HEK293 (cell line): ENCODE data around the gene ZNF33B.
"Not testable (repeated sequence)": the region's sequence is repeated elsewhere in the genome, so short reads cannot be mapped to it uniquely, and the experiment has no call there.

Experiments
- CTCF ChIA-PET: fragments of 350-600 bp; formaldehyde crosslinking; extraction: SDS; loops from one replicate; lab custom pipeline; 2021; ENCODE audit warnings: antibody characterized with exemption; lab: Yijun Ruan, JAX
- POLR2A ChIA-PET: fragments of 300-600 bp; formaldehyde crosslinking; extraction: SDS; loops from one replicate; lab custom pipeline; 2020; ENCODE audit warnings: antibody characterized with exemption, inconsistent platforms; lab: Yijun Ruan, JAX
- H3K27ac ChIP-seq: fragments of 200-500 bp; sonication (Bioruptor generic); 2 replicates; pipeline ENCODE4 v1.5.1; 2014; ENCODE audit warnings: low read depth, low read length, control low read depth, inconsistent platforms; ENCODE audit errors: extremely low read depth
- H3K36me3 ChIP-seq, 2 experiments: fragments of 200-500 bp in 1 of 2; sonication (Bioruptor generic) in 1 of 2; 1 replicate in 1 of 2; 2 replicates in 1 of 2; pipeline ENCODE4 v1.5.1; 2014 to 2017; ENCODE audit warnings: inconsistent platforms in 2 of 2, low read length in 2 of 2; ENCODE audit not compliant: control insufficient read depth in 2 of 2, insufficient read depth in 1 of 2
- H3K4me1 ChIP-seq: fragments of 200-500 bp; sonication (Bioruptor generic); 2 replicates; pipeline ENCODE4 v1.5.1; 2014; ENCODE audit warnings: mild to moderate bottlenecking, low read length, inconsistent platforms; ENCODE audit not compliant: control insufficient read depth, insufficient read depth
- H3K4me3 ChIP-seq: 2 replicates; pipeline ENCODE4 v1.5.1; 2011; ENCODE audit warnings: low read depth, mild to moderate bottlenecking, control low read depth, low read length, moderate library complexity
- H3K9me3 ChIP-seq: fragments of 200-500 bp; sonication (Bioruptor generic); 2 replicates; pipeline ENCODE4 v1.5.1; 2014; ENCODE audit warnings: low read depth, low read length, inconsistent platforms; ENCODE audit not compliant: control insufficient read depth, insufficient read depth
- EGR2 ChIP-seq: fragments of 450-650 bp; formaldehyde crosslinking; IDR thresholded peaks from 2 replicates; pipeline ENCODE4 v1.5.1; 2016; ENCODE audit warnings: low read depth, missing biosample characterization, missing genetic modification characterization
- GLIS1 ChIP-seq: fragments of 450-650 bp; formaldehyde crosslinking; IDR thresholded peaks from 2 replicates; pipeline ENCODE4 v1.5.1; 2016; ENCODE audit warnings: missing biosample characterization, missing genetic modification characterization
- KLF1 ChIP-seq: fragments of 450-650 bp; formaldehyde crosslinking; IDR thresholded peaks from 2 replicates; pipeline ENCODE4 v1.5.1; 2016; ENCODE audit warnings: missing biosample characterization, missing genetic modification characterization
- KLF7 ChIP-seq: fragments of 450-650 bp; formaldehyde crosslinking; IDR thresholded peaks from 2 replicates; pipeline ENCODE4 v1.5.1; 2016; ENCODE audit warnings: missing biosample characterization, missing genetic modification characterization, borderline replicate concordance
- OSR2 ChIP-seq: fragments of 450-650 bp; formaldehyde crosslinking; IDR thresholded peaks from 2 replicates; pipeline ENCODE4 v1.5.1; 2016; ENCODE audit warnings: missing biosample characterization, missing genetic modification characterization
- PRDM10 ChIP-seq: fragments of 450-650 bp; formaldehyde crosslinking; IDR thresholded peaks from 2 replicates; pipeline ENCODE4 v1.5.1; 2016; ENCODE audit warnings: missing biosample characterization, missing genetic modification characterization
- SP3 ChIP-seq: fragments of 450-650 bp; formaldehyde crosslinking; IDR thresholded peaks from 2 replicates; pipeline ENCODE4 v1.5.1; 2016; ENCODE audit warnings: missing biosample characterization, missing genetic modification characterization
- ZBTB1 ChIP-seq: fragments of 450-650 bp; formaldehyde crosslinking; IDR thresholded peaks from 2 replicates; pipeline ENCODE4 v1.5.1; 2016; ENCODE audit warnings: missing biosample characterization, missing genetic modification characterization
- ZBTB26 ChIP-seq: fragments of 450-650 bp; formaldehyde crosslinking; optimal IDR thresholded peaks from 2 replicates; pipeline ENCODE3; 2016; ENCODE audit warnings: missing biosample characterization, mild to moderate bottlenecking, missing genetic modification characterization
- ZFHX2 ChIP-seq: fragments of 450-650 bp; formaldehyde crosslinking; conservative IDR thresholded peaks from 2 replicates; pipeline ENCODE4 v1.5.1; 2016; ENCODE audit warnings: missing biosample characterization, missing genetic modification characterization
- ZFP3 ChIP-seq: fragments of 450-650 bp; formaldehyde crosslinking; IDR thresholded peaks from 2 replicates; pipeline ENCODE4 v1.5.1; 2016; ENCODE audit warnings: low read depth, missing biosample characterization, missing genetic modification characterization
- ZNF292 ChIP-seq: fragments of 450-650 bp; formaldehyde crosslinking; IDR thresholded peaks from 2 replicates; pipeline ENCODE4 v1.5.1; 2016; ENCODE audit warnings: low read depth, missing biosample characterization, missing genetic modification characterization, borderline replicate concordance
- ZNF423 ChIP-seq: fragments of 450-650 bp; formaldehyde crosslinking; IDR thresholded peaks from 2 replicates; pipeline ENCODE4 v1.5.1; 2016; ENCODE audit warnings: missing biosample characterization, missing genetic modification characterization
- ZNF664 ChIP-seq: fragments of 450-650 bp; formaldehyde crosslinking; IDR thresholded peaks from 2 replicates; pipeline ENCODE4 v1.5.1; 2016; ENCODE audit warnings: missing biosample characterization, missing genetic modification characterization
- ZNF777 ChIP-seq: fragments of 450-650 bp; formaldehyde crosslinking; IDR thresholded peaks from 2 replicates; pipeline ENCODE4 v1.5.1; 2017; ENCODE audit warnings: missing biosample characterization, missing genetic modification characterization, borderline replicate concordance
- ZNF837 ChIP-seq: fragments of 450-650 bp; formaldehyde crosslinking; IDR thresholded peaks from 2 replicates; pipeline ENCODE4 v1.5.1; 2016; ENCODE audit warnings: missing biosample characterization, missing genetic modification characterization
- ZNF843 ChIP-seq: fragments of 450-650 bp; formaldehyde crosslinking; IDR thresholded peaks from 2 replicates; pipeline ENCODE4 v1.5.1; 2016; ENCODE audit warnings: missing biosample characterization, missing genetic modification characterization

The ZNF33B gene

DNA sequence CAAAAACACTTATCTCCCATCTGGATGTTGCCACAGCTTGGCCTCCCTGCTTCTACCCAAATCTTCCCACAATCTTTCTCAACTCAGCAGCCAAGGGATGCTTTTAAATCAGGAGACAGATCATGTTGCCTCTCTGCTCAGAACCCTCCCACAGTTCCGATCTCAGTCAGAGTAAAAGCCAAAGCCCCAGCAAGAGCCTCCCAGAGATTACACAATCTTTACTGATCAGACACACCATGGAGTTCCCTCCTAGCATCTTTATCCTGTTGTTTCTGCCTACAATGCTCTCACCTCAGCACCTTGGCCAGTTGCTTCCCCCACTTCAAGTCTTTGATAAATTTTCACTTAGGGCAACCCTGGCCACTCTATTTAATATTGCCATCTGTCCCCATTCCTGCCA lies 41.9 kb upstream of the ZNF33B start (continued):
- TF ChIP-seq ZNF777 (tag by site-specific recombination) = no peak
- TF ChIP-seq ZNF292 = no peak
- TF ChIP-seq ZNF423 (tag by site-specific recombination) = no peak

DNA sequence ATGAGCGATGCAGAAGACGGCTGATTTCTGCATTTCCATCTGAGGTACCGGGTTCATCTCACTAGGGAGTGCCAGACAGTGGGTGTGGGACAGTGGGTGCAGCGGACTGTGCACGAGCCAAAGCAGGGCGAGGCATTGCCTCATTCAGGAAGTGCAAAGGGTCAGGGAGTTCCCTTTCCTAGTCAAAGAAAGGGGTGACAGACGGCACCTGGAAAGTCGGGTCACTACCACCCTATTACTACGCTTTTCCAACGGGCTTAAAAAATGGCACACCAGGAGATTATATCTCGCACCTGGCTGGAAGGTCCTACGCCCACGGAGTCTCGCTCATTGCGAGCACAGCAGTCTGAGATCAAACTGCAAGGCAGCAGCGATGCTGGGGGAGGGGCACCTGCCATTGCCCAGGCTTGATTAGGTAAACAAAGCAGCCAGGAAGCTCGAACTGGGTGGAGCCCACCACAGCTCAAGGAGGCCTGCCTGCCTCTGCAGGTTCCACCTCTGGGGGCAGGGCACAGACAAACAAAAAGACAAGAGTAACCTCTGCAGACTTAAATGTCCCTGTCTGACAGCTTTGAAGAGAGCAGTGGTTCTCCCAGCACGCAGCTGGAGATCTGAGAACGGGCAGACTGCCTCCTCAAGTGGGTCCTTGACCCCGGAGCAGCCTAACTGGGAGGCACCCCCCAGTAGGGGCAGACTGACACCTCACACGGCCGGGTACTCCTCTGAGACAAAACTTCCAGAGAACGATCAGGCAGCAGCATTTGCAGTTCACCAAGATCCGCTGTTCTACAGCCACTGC lies 27.0 kb upstream of the ZNF33B start:
- H3K4me3 ChIP-seq, H3K27ac ChIP-seq, H3K36me3 ChIP-seq, H3K9me3 ChIP-seq, POLR2A ChIA-PET, H3K4me1 ChIP-seq, CTCF ChIA-PET: not testable (repeated sequence)
- TF ChIP-seq ZFHX2 (tag by site-specific recombination) (0 out of 2 replicates have a peak, but pooled peaks have one; percentile 18), KLF1 (tag by site-specific recombination) (peak; percentile 84; the same call in 1 of the 2 replicates), SP3 (tag by site-specific recombination) (0 out of 2 replicates have a peak, but pooled peaks have one; percentile 12), PRDM10 (tag by site-specific recombination) (0 out of 2 replicates have a peak, but pooled peaks have one; percentile 9), GLIS1 (tag by site-specific recombination) (peak; percentile 69), EGR2 (tag by site-specific recombination) (peak; percentile 35; the same call in 1 of the 2 replicates), ZFP3 (peak; percentile 41; the same call in 1 of the 2 replicates), ZBTB26 (peak; percentile 9)

DNA sequence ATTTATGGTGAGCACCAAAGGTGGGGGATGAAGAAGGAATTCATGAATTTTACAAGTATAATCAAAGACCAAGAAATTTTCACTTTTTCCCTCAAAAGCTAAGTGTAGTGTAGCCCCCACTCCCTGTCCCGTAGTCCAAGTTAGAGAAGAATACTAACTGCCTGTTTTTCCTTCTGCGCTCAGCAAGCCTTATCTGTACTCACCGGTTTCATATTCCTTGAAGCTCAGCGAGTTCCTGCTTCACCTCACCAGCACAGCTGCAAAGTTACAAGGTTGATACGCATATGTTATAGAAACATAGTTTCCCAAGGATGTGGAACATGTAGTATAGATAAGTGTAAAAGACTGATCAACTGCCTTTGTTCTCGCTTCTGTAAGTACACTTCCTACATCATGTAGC lies 16.0 kb upstream of the ZNF33B start:
- TF ChIP-seq OSR2 (tag by site-specific recombination) (no peak), ZNF664 (tag by site-specific recombination) (no peak), KLF7 (no peak), ZNF837 (tag by site-specific recombination) (no peak)
- TF ChIP-seq, all 188 proteins: peak for 0
- H3K4me1 ChIP-seq = no peaks in the 10 kb centered on the region
- no peak overlapping the region for H3K27ac ChIP-seq
- POLR2A ChIA-PET = no interaction called here
- no peak overlapping the region for H3K4me3 ChIP-seq
- H3K9me3 ChIP-seq = no peaks in the 10 kb centered on the region
- CTCF ChIA-PET = no interaction called here
- H3K36me3 ChIP-seq = no peaks in the 10 kb centered on the region

DNA sequence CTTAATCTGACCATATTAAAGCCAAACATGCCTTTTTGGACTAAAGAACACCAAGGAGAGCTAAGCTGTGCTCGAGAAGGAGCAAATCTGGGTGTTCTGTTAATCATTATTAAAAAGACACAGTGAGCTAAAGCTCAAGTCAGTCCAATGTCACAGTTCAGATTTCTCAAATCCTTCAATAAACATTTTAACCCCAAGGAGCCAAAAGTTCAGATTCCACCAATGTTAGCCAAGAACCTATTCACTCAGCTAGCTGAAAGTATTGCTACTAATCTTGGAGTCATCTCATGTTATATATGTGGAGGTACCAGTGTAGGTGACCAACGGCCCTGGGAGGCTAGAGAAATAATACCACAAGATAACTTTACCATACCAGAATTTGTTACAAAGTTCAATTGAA lies 14.5 kb upstream of the ZNF33B start:
- ChIA-PET POLR2A (no interaction called here), CTCF (no interaction called here)
- H3K4me3 ChIP-seq = no peak overlapping the region
- no peak overlapping the region for H3K27ac ChIP-seq
- no peaks in the 10 kb centered on the region for H3K9me3 ChIP-seq
- H3K4me1 ChIP-seq = no peaks in the 10 kb centered on the region
- TF ChIP-seq ZNF843 (tag by site-specific recombination) (no peak), ZBTB1 (tag by site-specific recombination) (no peak)
- no peaks in the 10 kb centered on the region for H3K36me3 ChIP-seq
